CD4-positive, alpha-beta T cell treated with Interleukin-4 for 1 hour (primary cell): ENCODE results near the gene ABHD1.
"Not testable (repeated sequence)": the region's sequence is repeated elsewhere in the genome, so short reads cannot be mapped to it uniquely, and the experiment has no call there.

Experiments
- DNase-seq, 2 donors: peaks; one replicate each; pipeline ENCODE4 v3.0.0-alpha.2; 2020 to 2022

The ABHD1 gene

DNA sequence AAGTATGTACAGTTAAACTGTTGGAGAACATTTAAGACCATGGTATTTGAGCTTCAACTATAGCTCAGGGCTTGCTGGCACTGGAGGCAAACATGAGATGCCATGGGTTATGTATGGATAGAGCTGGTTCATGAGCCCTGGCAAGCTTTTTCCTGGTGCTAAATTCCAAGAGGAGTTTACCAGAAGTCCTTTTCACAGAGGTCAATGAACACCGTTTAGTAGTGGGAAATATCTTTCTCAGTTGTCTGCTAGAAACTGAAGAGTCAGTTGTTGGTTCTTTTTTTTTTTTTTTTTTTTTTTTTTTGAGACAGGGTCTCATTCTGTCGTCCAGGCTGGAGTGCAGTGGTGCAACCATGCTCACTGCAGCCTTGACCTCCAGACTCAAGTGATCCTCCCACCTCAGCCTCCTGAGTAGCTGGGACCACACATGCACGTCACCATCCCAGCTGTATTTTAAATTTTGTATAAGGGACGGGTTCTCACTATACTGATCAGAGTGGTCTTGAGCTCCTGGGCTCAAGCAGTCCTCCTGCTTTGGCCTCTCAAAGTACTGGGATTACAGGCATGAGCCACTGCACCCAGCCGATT is 35.7 kb upstream of the ABHD1 start:
- DNase-seq, result no peak

DNA sequence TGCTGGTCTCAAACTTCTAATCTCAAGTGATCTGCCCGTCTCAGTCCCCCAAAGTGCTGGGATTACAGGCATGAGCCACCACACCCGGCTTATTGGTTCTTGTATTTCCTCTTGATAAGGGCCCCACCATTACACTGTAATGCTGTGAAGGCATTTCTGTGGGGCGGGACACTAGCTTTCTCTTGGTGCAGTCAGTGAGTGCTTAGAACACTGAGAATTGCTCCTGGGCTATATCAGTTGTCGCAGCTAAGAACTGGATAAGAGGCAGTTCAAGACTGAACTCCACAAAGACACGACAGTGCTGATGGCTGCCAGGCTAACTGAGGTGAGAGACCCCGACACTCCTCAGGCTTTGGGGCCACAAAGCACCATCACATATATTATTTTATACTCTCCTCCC is 35.0 kb upstream of the ABHD1 start:
- DNase-seq, result no peak

DNA sequence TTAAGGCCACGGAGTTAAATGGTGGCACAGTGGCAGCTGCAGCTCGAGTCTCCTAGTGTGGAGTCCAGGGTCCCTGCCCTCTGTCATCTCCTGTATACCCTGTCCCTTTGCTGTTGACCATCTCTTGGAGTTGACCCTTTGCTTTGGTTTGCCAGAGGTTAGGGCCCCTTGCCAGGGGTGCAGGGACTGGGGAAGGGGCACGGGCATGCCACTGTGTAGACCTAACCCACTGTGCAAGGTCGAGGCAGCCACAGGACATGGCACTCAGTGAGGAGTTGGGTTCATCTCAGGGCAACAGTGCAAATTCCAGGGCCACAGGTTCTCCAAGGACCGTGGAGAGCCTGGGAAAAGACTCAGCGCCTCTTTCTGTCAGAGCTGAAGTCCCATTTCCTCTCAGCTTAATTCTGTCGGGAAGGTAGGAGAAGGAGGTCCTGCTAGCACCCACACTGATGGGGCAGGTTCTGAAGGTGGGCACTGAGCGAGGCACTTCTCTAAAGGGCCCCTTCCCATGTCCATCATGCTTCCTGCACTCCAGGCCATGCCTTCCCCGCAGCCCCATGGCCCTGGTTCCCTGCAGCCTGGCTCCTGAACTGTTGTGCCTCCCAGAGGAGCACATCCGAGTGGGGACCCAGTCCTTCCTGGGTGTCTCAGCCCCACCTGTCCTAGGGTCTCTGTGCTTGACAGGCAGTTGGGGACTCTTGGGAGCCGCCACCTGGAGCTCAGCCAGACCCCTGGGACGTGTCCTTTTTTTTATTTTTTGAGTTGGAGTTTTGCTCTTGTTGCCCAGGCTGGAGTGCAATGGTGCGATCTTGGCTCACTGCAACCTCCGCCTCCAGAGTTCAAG is 34.3 kb upstream of the ABHD1 start:
- no peak for DNase-seq

DNA sequence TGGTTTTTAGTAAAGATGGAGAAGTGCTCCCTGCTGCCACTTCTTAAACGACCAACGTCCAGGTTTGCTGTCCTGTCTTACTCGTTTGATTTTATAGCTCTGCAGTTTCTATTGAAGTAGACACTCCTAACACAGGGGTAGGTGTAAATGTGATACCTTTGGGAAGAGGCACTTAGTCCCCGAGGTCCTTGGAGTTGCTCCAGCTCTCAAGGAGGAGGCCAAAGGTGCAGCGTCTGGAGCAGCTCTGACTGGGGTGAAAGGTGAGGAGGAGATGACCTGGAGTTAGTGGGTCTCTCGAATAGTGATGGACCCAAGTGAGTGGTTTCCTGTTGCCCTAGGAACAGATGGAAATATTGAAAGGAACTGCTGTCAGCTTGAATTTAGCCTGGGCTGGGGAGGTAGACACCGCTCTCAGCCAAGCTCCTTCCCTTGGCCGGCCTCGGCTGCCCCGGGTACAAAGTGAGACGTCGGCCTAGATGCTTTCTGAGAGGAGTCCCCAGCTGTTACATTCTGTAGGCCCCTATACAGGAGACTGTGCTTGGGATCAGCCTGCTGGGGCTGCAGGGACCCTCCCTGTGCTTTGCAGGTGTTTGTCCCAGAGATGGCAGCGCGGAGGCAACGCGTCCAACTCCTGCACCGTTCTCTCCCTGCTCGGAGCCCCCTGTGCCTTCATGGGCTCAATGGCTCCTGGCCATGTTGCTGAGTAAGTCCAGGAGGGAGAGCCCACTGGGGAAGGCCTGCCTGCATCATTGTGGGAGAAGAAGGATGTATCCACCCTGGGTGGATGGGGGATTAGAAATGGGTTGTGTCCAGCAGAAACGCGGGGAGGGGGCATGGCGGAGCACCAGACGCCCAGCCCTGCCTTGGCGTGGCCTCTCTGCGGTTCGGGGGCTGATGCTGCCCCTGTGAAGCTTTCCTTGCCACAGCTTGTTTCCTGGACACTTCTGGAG is 31.6 kb upstream of the ABHD1 start:
- no peak for DNase-seq

GRCh38 chr2:27092696-27093429 is 30.8 kb upstream of the ABHD1 start:
- no peak for DNase-seq

GRCh38 chr2:27093430-27094352 is 29.9 kb upstream of the ABHD1 start:
- DNase-seq, result no peak

DNA sequence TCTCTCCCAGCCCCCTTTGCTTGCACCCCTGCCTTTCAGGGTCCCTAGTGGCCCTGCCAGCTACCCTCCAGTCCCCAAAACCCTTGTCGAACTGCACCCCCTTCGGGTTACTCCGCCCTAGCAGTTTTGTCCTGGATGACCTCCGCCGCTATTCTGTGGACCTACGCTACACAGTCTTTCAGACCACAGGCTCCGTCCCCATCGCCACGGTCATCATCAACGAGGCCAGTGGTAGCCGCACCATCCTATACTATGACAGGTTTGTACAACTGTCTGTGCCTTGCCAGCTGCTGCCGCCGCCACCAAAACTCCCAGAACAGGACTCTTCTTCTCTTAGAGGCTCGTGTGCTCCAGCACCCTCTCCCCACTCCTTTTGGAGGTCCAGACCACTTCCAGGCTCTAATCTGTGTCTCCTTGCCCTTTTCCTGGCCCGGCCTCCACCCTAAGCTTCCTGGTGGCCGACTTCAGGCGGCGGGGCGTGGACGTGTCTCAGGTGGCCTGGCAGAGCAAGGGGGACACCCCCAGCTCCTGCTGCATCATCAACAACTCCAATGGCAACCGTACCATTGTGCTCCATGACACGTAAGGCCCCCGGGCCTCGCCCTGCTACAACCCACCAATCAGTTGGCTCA is 29.1 kb upstream of the ABHD1 start:
- no peak for DNase-seq

DNA sequence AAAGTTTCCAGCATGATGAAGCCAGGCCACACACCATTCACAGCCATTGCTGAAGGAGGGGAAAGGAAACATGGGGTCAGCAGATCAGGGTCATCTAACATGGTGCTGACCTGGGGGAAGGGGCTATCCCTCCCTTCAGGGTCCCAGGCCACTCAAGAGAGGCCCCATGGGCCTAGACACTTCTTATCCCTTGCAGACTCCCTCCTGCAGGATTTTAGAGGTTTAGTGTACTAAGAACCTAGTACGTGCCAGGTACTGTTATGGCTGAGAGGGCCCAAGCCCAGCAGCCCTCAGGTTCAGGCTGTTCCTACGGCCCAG is 28.2 kb upstream of the ABHD1 start:
- no peak for DNase-seq

DNA sequence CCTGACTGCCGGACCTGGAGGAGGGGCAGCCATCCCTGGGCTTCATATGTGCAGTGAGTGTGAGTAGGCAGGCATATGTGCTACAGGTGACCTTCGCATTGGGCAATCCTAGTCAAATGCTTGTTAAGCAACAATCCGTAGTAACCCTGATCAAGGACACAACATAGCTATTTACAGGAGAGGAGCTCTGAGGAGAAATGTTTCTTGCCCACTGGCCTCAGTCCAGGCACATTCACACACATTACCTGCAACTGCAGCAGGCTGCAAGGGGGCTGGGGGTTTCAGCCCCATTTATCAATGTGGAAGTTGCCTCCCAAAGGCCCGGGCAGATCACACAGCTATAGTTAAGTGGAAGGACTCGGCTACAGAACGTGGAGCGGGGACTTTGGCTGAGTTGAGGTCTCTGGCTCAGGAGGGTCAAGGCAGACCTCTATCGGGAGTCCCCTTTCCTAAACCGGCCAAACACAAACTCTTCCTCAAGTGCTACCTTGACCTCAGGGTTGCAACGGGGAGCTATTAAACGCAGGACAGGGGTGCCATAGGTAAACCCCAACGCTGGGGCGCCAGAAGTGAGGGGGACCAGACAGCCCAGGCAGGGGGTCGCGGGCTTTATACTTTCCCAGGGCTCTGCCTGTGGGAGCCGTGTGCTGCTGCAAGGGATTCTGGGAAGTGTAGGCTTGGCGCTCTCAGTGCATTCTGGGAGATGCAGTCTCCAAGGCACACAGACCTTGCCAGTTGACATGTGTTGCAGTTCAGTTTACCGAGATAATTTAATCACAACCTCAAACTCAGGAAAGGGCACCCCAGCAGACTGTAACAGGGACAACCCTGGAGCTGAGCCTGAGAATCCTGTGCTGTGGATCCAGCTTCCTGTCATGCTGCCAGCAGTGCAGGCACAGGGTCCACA is 27.6 kb upstream of the ABHD1 start:
- peak; percentile 51 to 54 for DNase-seq

- peak in 1 of 2 donors; percentile 19 for DNase-seq
These were observed 26.8 kb upstream of the ABHD1 start for GRCh38 chr2:27096748-27097297.

GRCh38 chr2:27097341-27097740 is 26.3 kb upstream of the ABHD1 start:
- DNase-seq, result no peak

DNA sequence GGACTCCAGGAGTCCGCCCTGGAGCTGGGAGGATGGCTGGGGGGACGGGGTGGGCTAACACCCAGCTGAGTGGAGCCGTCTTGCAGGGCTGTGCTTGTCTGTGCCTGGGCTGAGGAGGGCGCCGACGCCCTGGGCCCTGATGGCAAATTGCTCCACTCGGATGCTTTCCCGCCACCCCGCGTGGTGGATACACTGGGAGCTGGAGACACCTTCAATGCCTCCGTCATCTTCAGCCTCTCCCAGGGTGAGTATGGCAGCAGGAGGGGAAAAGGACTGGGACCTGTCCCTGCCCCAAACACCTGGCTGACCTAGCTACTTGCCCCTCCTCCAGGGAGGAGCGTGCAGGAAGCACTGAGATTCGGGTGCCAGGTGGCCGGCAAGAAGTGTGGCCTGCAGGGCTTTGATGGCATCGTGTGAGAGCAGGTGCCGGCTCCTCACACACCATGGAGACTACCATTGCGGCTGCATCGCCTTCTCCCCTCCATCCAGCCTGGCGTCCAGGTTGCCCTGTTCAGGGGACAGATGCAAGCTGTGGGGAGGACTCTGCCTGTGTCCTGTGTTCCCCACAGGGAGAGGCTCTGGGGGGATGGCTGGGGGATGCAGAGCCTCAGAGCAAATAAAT is 24.2 kb upstream of the ABHD1 start:
- no peak for DNase-seq

DNA sequence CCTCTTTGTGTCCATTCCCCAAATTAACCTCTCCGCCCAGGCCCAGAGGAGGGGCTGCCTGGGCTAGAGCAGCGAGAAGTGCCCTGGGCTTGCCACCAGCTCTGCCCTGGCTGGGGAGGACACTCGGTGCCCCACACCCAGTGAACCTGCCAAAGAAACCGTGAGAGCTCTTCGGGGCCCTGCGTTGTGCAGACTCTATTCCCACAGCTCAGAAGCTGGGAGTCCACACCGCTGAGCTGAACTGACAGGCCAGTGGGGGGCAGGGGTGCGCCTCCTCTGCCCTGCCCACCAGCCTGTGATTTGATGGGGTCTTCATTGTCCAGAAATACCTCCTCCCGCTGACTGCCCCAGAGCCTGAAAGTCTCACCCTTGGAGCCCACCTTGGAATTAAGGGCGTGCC is 23.6 kb upstream of the ABHD1 start:
- no peak for DNase-seq

GRCh38 chr2:27102329-27102728 is 21.3 kb upstream of the ABHD1 start:
- no peak for DNase-seq

- no peak for DNase-seq
These were observed 17.6 kb upstream of the ABHD1 start for GRCh38 chr2:27105981-27106380.

DNA sequence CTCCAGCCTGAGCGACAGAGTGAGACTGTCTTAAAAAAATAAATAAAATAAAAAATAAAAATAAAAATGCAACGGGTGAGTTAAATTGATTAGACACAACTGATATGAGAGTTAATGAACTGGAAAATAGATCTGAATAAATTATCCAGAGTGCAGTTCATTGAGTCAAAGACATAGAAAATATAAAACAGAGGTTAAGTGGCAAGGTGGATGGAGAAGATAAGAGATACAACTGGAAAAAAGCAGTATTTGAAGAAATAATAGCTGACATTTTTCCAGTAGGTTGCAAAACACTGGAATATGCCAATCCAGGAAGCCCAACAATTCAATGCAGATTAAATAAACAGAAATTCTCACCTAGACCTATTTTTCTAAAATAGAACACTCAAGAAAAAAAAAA is 15.4 kb upstream of the ABHD1 start:
- DNase-seq, result no peak

DNA sequence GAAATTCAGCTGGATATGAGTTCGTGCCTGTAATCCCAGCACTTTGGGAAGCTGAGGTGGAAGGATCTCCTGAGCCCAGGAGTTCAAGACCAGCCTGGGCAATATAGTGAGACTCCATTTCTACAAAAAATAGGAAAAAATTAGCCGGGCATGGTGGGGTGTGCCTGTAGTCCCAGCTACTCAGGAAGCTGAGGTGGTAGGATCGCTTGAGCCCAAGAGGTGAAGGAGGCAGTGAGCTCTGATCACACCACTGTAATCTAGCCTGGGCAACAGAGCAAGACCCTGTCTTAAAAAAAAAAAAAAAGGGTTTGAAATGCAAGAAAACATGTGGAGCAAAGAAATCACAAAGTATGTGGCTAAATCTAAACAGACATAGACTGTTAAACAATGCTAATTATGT is 14.5 kb upstream of the ABHD1 start:
- DNase-seq, result no peak

- DNase-seq, result not testable (repeated sequence)
These were observed 12.8 kb upstream of the ABHD1 start for GRCh38 chr2:27110603-27111352.
